Mesendoderm (in vitro differentiated cells): ENCODE results near the gene ABCC8.

Experiments used
- DNase-seq: peaks from one replicate; pipeline ENCODE4 v3.0.0; 2013
- H2AK5ac ChIP-seq: 2 replicates; pipeline ENCODE4 v1.6.1; 2013; ENCODE audit warnings: low read length, inconsistent platforms
- H2BK120ac ChIP-seq: 2 replicates; pipeline ENCODE4 v1.6.1; 2013; ENCODE audit warnings: low read depth, mild to moderate bottlenecking, low read length, moderate library complexity, mixed read lengths
- H2BK15ac ChIP-seq: replicated peaks from 2 replicates; pipeline ENCODE4 v1.6.1; 2013; ENCODE audit warnings: low read depth, mild to moderate bottlenecking, moderate library complexity
- H2BK5ac ChIP-seq: 2 replicates; pipeline ENCODE4 v1.6.1; 2013; ENCODE audit warnings: low read length, inconsistent platforms
- H3K18ac ChIP-seq: 2 replicates; pipeline ENCODE4 v1.6.1; 2013; ENCODE audit warnings: mild to moderate bottlenecking, low read length, mixed read lengths
- H3K23ac ChIP-seq: one replicate; pipeline ENCODE4 v1.6.1; 2013; ENCODE audit warnings: low read length
- H3K27ac ChIP-seq: 2 replicates; pipeline ENCODE4 v1.5.1; 2013; ENCODE audit warnings: low read depth, mild to moderate bottlenecking, inconsistent platforms, low read length, moderate library complexity
- H3K27me3 ChIP-seq: 2 replicates; pipeline ENCODE4 v1.6.1; 2013; ENCODE audit warnings: low read length, control low read depth, mild to moderate bottlenecking, inconsistent platforms; ENCODE audit not compliant: insufficient read depth, poor library complexity
- H3K36me3 ChIP-seq: 2 replicates; pipeline ENCODE4 v1.6.1; 2013; ENCODE audit warnings: low read length, inconsistent platforms; ENCODE audit not compliant: control insufficient read depth, insufficient read depth
- H3K4ac ChIP-seq: one replicate; pipeline ENCODE4 v1.6.1; 2013; ENCODE audit warnings: low read depth, mild to moderate bottlenecking, low read length, moderate library complexity
- H3K4me1 ChIP-seq: 2 replicates; pipeline ENCODE4 v1.6.1; 2013; ENCODE audit warnings: low read depth, low read length, inconsistent platforms; ENCODE audit not compliant: control insufficient read depth
- H3K4me2 ChIP-seq: 2 replicates; pipeline ENCODE4 v1.6.1; 2013; ENCODE audit warnings: low read length
- H3K4me3 ChIP-seq: 2 replicates; pipeline ENCODE4 v1.5.1; 2013; ENCODE audit warnings: mild to moderate bottlenecking, low read length
- H3K56ac ChIP-seq: one replicate; pipeline ENCODE4 v1.6.1; 2013; ENCODE audit warnings: low read length
- H3K79me1 ChIP-seq: 2 replicates; pipeline ENCODE4 v1.6.1; 2013; ENCODE audit warnings: low read length, inconsistent platforms
- H3K79me2 ChIP-seq: 2 replicates; pipeline ENCODE4 v1.6.1; 2013; ENCODE audit warnings: mild to moderate bottlenecking, low read length; ENCODE audit not compliant: control insufficient read depth, insufficient read depth
- H3K9ac ChIP-seq: 2 replicates; pipeline ENCODE4 v1.6.1; 2013; ENCODE audit warnings: low read length, inconsistent platforms
- H4K5ac ChIP-seq: one replicate; pipeline ENCODE4 v1.6.1; 2013; ENCODE audit warnings: low read length
- H4K8ac ChIP-seq: one replicate; pipeline ENCODE4 v1.6.1; 2013; ENCODE audit warnings: low read depth, mild to moderate bottlenecking, control low read depth, low read length, moderate library complexity
- WGBS: extraction: QIAGEN DNeasy Blood & Tissue Kit; methylation state at CpG from one replicate; pipeline ENCODE4 v1.1.7; 2013; ENCODE audit warnings: low lambda C conversion rate, missing lambda C conversion rate; ENCODE audit not compliant: insufficient coverage; ENCODE audit errors: extremely low coverage; 5-methylcytosine and 5-hydroxymethylcytosine counted together

The ABCC8 gene

DNA sequence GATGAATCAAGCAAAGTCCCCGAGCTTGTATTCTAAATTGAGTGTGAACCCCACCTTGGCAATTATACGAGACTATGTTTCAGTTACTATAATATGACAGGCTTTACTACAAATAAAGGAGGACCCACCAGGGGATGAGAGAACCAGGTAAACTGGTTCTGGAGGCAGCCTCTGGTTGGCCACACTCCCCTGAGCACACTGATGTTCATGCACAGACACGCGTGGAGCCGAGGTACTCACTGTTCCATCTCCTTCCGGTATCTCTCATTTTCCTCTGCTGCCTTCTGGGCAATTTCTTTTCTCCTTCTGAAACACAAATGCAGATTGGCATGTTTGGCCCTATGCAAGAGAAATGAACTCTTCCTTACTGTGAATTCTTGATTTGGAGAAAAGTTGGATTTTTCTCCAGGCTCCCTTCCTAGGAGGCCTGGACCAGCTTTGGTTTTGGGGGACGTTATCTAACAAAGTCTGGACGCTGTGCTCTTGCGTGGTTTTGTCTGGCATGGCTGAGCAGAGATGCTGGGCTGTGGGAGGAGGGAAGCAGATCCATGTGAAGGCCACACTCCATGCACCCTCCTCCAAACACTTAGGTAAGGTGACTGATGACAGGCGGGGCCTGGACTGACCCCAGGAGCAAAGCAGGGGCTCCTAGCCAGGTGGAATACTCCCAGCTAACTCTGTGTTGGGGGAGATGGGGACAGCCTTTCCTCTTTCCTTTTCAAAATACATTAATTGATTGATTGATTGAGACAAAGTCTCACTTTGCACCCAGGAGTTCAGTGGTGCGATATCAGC lies 44.7 kb upstream of the ABCC8 start:
- Histone ChIP-seq H3K9ac (no peak overlapping the region), H3K4ac (no peak overlapping the region), H3K27ac (no peak overlapping the region), H2BK120ac (no peak overlapping the region), H3K18ac (no peak overlapping the region), H2BK5ac (no peak overlapping the region), H3K79me2 (no peaks in the 10 kb centered on the region), H4K5ac (no peak overlapping the region), H3K36me3 (no peaks in the 10 kb centered on the region), H3K4me1 (no peaks in the 10 kb centered on the region), H2BK15ac (no peak overlapping the region), H4K8ac (no peak overlapping the region), H3K4me2 (no peak overlapping the region), H3K79me1 (no peaks in the 10 kb centered on the region), H2AK5ac (no peak overlapping the region), H3K23ac (no peak overlapping the region), H3K4me3 (no peak overlapping the region), H3K27me3 (no peaks in the 10 kb centered on the region), H3K56ac (no peak overlapping the region)
- DNase-seq: no peak
- WGBS: no CpG with 5 or more reads among the region's 11 CpGs

DNA sequence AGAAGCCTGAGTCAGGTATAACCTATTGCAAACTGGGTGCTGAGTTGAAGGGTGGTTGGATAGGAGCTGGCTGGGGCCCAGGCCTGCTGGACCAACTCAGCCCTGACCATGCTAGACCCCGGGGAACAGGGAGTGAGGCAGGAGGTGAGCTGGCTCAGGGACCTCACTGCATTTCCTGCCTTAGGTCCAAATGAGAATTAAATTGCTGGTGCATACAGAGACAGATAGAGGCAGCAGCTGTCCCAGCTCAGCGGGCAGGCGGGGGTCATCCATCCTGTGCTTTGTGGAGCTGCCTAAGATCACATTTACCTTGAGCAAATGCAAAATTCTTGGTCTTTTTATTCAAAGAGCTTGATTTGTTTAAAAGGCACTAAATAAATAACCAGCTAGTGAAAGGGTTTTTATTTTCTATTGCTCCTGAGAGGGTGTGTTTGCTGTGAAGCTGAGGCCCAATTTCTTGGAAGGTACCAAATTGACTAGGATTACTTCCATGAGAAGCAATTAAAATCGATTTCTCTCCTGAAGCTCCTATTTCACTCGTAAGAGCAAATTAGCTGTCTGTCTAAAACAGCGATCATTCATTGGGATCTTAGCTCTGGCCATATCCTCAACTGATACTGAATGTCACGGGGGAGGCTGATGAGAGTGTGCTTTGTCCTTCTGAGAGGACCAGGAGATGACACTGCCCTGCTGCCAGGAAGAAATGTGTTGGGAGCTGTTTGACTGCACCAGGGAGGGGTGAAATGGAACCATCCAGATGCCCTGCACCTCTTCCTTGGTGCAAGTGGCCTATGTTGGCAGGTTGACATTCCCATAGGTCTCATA lies 42.6 kb upstream of the ABCC8 start:
- Histone ChIP-seq H4K8ac (no peak overlapping the region), H3K27ac (no peak overlapping the region), H4K5ac (no peak overlapping the region), H3K4me1 (no peaks in the 10 kb centered on the region), H2BK15ac (no peak overlapping the region), H3K4ac (no peak overlapping the region), H3K23ac (no peak overlapping the region), H3K79me1 (no peaks in the 10 kb centered on the region), H3K4me2 (no peak overlapping the region), H2AK5ac (no peak overlapping the region), H3K27me3 (no peaks in the 10 kb centered on the region), H2BK120ac (no peak overlapping the region), H3K9ac (no peak overlapping the region), H3K4me3 (no peak overlapping the region), H3K36me3 (no peaks in the 10 kb centered on the region), H3K18ac (no peak overlapping the region), H3K56ac (no peak overlapping the region), H3K79me2 (no peaks in the 10 kb centered on the region), H2BK5ac (no peak overlapping the region)
- no peak for DNase-seq
- WGBS: no CpG with 5 or more reads among the region's 7 CpGs

DNA sequence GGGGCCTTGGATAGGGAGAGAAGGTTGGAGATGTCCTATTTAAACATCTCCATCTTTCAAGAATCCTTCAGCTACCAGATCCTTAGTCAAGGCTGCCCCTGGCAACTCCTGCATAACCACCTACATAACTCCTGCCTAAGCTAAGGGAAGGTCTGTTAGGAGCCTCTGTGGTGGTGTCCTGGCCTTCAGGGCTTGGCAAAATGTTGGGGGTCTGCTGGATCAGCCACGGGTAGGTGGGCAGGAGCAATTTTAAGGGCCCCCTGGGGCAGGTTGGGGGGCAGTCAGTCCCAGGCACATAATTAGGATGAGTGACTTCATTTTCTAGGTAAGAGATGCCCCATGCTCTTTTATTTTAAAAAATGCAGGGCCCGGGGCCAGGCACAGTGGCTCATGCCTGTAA lies 41.7 kb upstream of the ABCC8 start:
- Histone ChIP-seq H3K27me3 (no peaks in the 10 kb centered on the region), H3K4me1 (no peaks in the 10 kb centered on the region)
- WGBS: no CpG with 5 or more reads among the region's 2 CpGs

DNA sequence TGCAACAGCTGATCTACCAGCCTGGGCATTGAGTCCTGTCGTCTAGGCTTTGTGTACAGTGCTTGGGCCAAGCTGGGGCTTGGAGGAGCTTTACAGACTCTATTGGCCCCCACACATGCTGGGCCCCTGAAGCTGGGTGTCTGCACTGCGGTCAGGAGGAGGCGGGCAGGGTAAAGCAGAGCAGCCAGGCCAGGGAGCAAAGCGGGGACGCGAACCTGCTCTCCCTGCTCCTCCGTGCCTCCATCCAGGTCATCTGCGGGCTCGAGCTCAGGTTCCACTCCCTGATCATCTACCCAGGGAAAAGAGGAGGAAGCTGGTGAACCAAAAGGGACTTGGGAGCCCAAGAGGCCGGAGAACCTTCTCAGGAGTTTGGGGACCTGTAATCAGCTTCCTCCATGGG lies 40.5 kb upstream of the ABCC8 start:
- Histone ChIP-seq H3K4me1 (no peaks in the 10 kb centered on the region), H3K56ac (no peak overlapping the region), H3K9ac (no peak overlapping the region), H4K5ac (no peak overlapping the region), H3K18ac (no peak overlapping the region), H2AK5ac (no peak overlapping the region), H2BK120ac (no peak overlapping the region), H3K36me3 (no peaks in the 10 kb centered on the region), H3K4me3 (no peak overlapping the region), H2BK15ac (no peak overlapping the region), H3K79me2 (no peaks in the 10 kb centered on the region), H3K4ac (no peak overlapping the region), H3K4me2 (no peak overlapping the region), H4K8ac (no peak overlapping the region), H2BK5ac (no peak overlapping the region), H3K27me3 (no peaks in the 10 kb centered on the region), H3K27ac (no peak overlapping the region), H3K23ac (no peak overlapping the region), H3K79me1 (no peaks in the 10 kb centered on the region)
- no peak for DNase-seq
- WGBS: no CpG with 5 or more reads among the region's 10 CpGs

More for the DNA sequence above, 41.7 kb upstream of the ABCC8 start:
- Histone ChIP-seq H3K36me3 (no peaks in the 10 kb centered on the region), H2BK120ac (no peak overlapping the region), H3K4me3 (no peak overlapping the region), H2AK5ac (no peak overlapping the region), H4K5ac (no peak overlapping the region), H3K27ac (no peak overlapping the region), H3K4me2 (no peak overlapping the region), H3K9ac (no peak overlapping the region), H3K56ac (no peak overlapping the region), H3K4ac (no peak overlapping the region), H3K18ac (no peak overlapping the region), H3K23ac (no peak overlapping the region), H3K79me1 (no peaks in the 10 kb centered on the region), H2BK15ac (no peak overlapping the region), H3K79me2 (no peaks in the 10 kb centered on the region), H4K8ac (no peak overlapping the region), H2BK5ac (no peak overlapping the region)
- DNase-seq: no peak

DNA sequence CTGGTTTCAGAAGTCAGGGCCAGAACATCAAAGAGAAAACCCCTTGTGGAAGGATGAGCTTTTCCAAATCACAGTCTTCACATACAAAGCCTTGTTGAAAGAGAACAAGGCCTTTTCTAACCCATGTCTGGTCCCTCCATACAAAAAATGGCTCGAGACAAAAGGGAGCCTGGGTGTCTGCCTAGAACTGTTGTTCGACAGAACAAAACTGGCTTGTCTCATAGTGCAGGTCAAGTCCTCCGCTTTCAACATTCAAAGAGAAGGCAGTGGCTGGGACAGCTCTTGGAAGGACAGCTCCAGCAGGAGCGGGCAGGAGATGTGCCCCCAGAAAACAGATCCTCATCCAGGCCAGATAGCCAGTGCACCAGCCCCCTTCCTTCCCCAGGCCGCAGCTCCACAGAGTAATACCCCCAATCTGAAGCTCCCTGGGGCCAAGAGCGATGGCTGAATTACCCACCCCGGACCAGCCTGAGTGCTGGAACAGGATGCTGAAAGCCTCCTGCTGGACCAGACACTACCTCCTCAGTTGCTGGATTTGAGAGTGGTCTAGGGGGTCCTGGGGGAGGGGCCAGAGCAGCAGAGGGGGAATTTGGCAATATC lies 40.0 kb upstream of the ABCC8 start:
- Histone ChIP-seq H3K36me3 (no peaks in the 10 kb centered on the region), H2BK5ac (no peak overlapping the region), H2AK5ac (no peak overlapping the region), H3K9ac (no peak overlapping the region), H4K5ac (no peak overlapping the region), H3K56ac (no peak overlapping the region), H3K4ac (no peak overlapping the region), H3K27me3 (no peaks in the 10 kb centered on the region), H3K23ac (no peak overlapping the region), H4K8ac (no peak overlapping the region), H3K4me1 (no peaks in the 10 kb centered on the region), H2BK15ac (no peak overlapping the region), H2BK120ac (no peak overlapping the region), H3K4me2 (no peak overlapping the region), H3K79me2 (no peaks in the 10 kb centered on the region), H3K4me3 (no peak overlapping the region), H3K18ac (no peak overlapping the region), H3K27ac (no peak overlapping the region), H3K79me1 (no peaks in the 10 kb centered on the region)
- DNase-seq: no peak
- no CpG with 5 or more reads among the region's 7 CpGs for WGBS
